Breast epithelium (tissue), 3 donors: Measurements from ENCODE around the gene IRAK3.

Experiments used
- POLR2A ChIP-seq: fragments of 450-650 bp; IDR thresholded peaks from one replicate; pipeline ENCODE4 v1.6.1; 2016; ENCODE audit warnings: antibody characterized with exemption, mild to moderate bottlenecking, moderate library complexity
- TF ChIP-seq, protein P1 (sequence below), 3 donors: fragments of 450-650 bp; IDR thresholded peaks; one replicate each; pipeline ENCODE4 v1.5.1; 2016 to 2017; ENCODE audit warnings: antibody characterized with exemption in 3 of 3, mild to moderate bottlenecking in 3 of 3, moderate library complexity in 3 of 3

DNA sequence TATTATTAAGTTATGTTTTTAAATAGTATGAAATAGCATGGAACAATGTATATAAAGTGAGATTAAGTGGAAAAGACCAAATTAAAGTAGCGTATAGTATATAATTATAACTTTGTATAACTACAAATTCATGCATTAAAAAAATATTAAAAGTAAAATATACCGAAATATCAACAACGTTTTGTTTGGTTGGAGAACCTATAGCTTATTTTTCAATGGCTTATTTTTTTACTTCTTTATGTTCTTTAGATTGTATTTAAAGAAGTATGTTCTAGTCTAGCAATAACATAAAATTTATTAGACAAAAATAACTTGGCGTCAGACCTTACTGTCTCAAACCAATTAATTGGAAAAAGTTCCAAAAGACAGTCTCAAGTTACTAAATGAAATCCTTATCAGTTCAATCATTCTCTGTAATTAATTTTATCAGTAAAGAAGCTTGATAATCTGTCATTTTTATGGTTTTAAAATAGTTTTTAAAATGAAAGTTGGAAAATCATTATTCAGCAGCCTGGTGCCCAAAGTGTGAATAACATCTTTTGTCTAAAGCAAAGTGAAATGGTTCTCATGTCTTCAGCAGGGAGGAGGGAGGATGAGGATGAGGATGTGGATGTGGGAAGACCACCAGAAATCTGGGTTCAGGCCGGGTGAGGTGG, 46.7 kb downstream of the IRAK3 start:
- no peak for TF ChIP-seq POLR2A
- TF ChIP-seq, protein P1, sequence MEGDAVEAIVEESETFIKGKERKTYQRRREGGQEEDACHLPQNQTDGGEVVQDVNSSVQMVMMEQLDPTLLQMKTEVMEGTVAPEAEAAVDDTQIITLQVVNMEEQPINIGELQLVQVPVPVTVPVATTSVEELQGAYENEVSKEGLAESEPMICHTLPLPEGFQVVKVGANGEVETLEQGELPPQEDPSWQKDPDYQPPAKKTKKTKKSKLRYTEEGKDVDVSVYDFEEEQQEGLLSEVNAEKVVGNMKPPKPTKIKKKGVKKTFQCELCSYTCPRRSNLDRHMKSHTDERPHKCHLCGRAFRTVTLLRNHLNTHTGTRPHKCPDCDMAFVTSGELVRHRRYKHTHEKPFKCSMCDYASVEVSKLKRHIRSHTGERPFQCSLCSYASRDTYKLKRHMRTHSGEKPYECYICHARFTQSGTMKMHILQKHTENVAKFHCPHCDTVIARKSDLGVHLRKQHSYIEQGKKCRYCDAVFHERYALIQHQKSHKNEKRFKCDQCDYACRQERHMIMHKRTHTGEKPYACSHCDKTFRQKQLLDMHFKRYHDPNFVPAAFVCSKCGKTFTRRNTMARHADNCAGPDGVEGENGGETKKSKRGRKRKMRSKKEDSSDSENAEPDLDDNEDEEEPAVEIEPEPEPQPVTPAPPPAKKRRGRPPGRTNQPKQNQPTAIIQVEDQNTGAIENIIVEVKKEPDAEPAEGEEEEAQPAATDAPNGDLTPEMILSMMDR (IDR thresholded peaks at IDR 0.05) = no peak
